GM12874 (cell line): ENCODE results near the gene FBXO42.

Experiments used
- TF ChIP-seq, protein P1 (sequence below): IDR thresholded peaks from 2 replicates; pipeline ENCODE4 v1.5.1; 2011; ENCODE audit warnings: low read depth, mild to moderate bottlenecking, control low read depth, low read length, moderate library complexity; ENCODE audit not compliant: insufficient read depth

The FBXO42 gene

DNA sequence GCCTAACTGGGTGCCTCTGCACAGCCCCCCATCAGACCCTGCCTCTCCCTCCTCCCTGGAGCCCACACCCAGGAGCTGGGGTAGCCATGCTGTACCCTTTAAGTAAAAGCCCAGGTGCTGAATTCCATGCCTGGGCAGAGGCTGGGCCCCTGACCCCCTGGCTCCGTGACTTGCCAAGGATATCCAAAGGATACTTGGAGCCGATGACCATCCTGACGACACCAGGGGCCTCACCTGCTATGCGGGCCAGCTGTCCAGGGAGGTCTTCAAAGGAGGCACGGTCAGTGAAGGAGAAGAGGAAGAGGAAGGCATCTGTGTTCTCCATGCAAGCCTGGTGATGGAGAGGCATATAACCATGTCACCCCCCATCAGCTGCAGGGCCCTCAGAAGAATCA lies 120.0 kb downstream of the FBXO42 start:
- TF ChIP-seq, protein P1, sequence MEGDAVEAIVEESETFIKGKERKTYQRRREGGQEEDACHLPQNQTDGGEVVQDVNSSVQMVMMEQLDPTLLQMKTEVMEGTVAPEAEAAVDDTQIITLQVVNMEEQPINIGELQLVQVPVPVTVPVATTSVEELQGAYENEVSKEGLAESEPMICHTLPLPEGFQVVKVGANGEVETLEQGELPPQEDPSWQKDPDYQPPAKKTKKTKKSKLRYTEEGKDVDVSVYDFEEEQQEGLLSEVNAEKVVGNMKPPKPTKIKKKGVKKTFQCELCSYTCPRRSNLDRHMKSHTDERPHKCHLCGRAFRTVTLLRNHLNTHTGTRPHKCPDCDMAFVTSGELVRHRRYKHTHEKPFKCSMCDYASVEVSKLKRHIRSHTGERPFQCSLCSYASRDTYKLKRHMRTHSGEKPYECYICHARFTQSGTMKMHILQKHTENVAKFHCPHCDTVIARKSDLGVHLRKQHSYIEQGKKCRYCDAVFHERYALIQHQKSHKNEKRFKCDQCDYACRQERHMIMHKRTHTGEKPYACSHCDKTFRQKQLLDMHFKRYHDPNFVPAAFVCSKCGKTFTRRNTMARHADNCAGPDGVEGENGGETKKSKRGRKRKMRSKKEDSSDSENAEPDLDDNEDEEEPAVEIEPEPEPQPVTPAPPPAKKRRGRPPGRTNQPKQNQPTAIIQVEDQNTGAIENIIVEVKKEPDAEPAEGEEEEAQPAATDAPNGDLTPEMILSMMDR, result no peak

DNA sequence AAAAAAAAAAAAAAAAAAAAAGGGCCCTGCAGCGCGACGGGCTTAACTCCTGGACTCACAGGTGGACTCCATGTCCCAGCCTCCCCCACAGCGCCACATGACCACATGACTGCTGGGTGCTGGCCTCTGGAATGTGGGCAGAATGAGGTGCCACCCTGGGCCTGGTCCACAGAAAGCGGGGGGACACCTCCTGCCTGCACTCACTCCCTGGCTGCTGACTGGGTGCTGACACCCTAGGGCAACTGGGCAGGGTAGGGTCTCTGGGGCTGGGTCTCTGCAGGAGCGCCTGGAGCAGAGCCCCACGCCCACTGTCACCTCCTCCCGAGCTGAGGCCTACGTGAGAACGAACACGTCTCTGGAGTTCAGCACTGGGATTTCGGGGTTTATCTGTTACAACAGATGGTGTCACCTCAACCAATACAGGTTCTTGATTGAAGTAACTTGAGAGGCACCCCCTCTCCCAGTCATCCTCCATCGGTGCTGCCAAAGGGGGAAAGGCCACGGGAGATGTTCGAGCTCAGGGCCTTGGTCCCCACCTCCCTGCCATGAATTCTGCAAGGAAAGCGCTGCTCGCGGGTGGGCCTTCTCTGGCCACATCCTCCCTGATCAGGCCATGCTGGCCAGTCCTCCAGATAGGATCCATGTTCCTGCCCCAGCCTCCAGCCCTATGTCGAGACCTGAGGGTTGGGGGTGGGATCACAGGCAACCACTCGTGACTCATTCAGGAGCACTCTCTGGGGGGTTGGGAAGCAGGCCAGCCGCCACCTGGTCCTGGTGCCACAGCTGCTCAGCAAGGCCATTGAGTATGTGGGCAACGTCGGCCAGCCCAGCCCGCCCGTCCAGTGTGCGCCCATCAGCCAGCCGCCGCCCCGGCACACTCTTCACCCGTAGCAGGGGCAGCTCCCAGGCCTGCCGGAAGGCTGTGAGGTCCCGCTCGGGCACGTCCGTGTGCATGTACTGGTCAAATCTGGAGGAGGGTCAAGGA lies 120.7 kb downstream of the FBXO42 start:
- TF ChIP-seq, protein P1, result no peak

DNA sequence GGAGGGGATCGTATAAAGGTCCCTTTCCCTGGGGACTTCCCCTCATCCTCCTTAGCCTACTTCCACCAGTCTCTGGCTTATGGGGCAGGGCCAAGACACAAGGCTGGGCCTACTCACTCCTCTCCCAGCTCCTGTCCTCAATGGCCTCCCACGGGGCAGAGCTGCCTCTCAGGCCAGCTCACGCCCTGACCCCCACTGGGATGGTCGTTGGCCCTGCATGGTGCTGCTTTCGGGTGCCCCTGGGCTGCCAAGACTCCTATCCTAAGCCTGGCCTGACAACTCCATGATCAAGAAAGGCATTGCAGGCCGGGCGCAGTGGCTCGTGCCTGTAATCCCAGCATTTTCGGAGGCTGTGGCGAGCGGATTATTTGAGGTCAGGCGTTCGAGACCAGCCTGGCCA lies 121.5 kb downstream of the FBXO42 start:
- TF ChIP-seq, protein P1, result no peak

DNA sequence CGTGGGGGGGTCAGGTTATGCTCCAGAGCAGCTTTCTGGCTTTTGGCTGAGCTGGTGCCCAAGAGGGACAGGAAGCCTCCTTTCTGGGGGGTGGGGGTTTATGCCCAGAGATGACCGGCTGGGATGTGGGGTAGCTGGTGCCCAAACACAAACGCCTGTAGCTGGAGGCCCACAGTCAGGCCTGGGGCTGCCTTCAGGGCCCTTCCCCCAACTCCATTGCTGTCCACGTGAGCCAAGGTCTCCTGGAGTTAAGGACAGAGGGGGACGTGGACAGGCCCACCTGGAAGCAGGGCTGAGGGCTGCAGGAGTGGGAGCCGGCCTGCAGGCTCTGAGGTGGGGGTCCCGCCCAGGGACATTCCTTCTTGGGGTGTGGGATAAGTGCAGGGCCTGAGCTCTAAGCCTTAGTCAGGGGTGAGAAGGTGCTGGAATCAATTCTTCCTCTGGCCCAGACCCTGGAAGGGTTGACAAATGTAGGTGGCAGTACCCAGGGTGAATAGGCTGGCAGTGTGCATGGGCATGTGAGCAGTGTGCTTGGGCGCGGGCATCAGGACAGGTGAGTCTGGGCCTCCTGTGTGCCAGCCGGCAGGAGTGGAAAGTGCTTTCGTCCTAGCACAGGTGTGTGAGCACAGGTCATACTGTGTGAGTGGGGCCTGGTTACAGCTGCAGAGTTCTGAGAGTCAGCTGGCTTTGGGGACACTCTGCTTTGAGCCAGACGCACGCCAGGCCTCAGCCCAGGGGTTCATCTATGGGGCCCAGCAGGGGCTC lies 122.1 kb downstream of the FBXO42 start:
- TF ChIP-seq, protein P1, result no peak

DNA sequence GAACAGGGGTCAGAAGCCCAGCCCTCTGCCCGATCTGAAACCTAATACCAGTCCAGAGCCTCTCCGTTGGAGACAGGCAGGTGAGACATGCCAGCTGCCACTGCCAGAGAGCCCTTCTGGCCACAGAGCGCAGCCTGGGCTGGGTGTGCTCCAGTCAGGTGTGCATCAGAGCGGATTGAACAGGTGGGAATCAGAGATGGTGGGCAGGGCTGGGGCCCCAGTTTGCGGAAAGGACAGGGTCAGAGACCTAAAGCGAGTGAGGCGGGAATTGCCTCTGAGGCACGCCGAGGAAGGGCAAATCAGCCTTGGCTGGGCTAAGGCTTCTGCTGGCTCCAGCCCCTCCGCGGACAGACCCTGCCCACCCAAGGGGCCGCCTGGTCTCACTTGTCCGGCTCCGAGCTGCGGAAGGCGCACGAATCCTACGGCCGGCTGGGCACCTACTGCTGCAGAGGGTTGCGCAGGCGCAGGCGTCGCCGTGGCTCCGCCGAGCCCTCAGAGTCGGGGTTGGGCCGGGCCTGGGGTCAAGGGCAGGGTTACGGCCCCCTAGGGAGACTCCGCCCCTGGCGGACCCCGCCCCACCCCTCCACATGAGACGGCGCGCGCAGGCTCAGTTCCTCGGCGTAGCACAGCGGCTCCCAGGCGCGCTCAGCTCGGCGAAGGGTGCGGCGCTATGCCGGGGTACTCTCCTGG lies 125.6 kb downstream of the FBXO42 start:
- TF ChIP-seq, protein P1, result no peak

DNA sequence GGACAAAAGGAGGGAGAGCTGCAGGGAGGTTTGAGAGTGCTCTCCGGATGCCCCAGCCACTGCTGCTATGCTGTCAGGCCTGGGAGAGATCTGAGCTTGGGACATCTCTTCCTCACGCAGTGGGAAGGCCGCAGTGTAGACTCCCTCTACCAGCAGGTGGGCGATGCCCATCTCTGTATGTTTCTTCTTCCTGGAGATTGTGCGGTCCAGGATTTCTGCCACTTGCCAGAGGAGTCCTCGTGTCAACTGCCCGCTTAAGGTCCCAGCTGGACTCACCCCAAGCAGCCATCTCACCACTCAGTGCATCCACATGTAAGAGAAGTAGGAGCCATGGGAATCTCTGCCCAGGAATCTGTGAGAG lies 126.2 kb downstream of the FBXO42 start:
- TF ChIP-seq, protein P1, result no peak

DNA sequence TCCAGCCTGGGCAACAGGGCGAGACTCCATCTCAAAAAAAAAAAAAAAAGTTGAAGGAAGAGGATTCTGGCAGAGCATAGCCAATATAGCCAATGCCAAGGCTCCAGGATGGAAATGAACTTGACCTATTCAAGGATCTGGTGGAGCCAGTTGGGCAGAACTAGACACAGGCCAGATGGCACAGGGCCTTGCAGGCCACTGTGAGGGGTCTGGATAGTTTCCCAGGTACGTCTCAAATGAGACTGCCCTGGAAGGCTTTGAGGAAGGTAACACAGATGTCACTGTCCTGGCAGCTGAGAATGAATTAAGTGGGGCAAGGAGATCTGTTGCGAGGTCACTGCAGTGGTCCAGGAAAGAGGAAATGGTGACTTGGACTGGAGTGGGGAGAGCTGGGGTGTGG lies 127.8 kb downstream of the FBXO42 start:
- TF ChIP-seq, protein P1, result no peak
